22Rv1 (cell line): Measurements from ENCODE around the gene PCDHB7.
"Not testable (repeated sequence)": the region's sequence is repeated elsewhere in the genome, so short reads cannot be mapped to it uniquely, and the experiment has no call there.

ENCODE experiments used
- H3K27ac ChIP-seq: fragments of 450-650 bp; 2 replicates; pipeline ENCODE4 v1.5.1; 2017
- ZFX ChIP-seq: fragments of 450-650 bp; IDR thresholded peaks from 2 replicates; pipeline ENCODE4 v1.6.1; 2017; ENCODE audit warnings: antibody characterized with exemption, borderline replicate concordance
- TF ChIP-seq, protein P1 (sequence below): fragments of 450-650 bp; IDR thresholded peaks from 2 replicates; pipeline ENCODE4 v1.5.1; 2017; ENCODE audit warnings: mild to moderate bottlenecking

The PCDHB7 gene

GRCh38 chr5:141172381-141173204 lies at the start of gene PCDHB7:
PCDHB7 (plus strand) TSS chr5:141172644; CDS start chr5:141172836, 192 bp downstream.
- no peak for TF ChIP-seq ZFX
- TF ChIP-seq, protein P1, sequence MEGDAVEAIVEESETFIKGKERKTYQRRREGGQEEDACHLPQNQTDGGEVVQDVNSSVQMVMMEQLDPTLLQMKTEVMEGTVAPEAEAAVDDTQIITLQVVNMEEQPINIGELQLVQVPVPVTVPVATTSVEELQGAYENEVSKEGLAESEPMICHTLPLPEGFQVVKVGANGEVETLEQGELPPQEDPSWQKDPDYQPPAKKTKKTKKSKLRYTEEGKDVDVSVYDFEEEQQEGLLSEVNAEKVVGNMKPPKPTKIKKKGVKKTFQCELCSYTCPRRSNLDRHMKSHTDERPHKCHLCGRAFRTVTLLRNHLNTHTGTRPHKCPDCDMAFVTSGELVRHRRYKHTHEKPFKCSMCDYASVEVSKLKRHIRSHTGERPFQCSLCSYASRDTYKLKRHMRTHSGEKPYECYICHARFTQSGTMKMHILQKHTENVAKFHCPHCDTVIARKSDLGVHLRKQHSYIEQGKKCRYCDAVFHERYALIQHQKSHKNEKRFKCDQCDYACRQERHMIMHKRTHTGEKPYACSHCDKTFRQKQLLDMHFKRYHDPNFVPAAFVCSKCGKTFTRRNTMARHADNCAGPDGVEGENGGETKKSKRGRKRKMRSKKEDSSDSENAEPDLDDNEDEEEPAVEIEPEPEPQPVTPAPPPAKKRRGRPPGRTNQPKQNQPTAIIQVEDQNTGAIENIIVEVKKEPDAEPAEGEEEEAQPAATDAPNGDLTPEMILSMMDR, result peak; percentile 86
- H3K27ac ChIP-seq, result no peak within 1 kb of the TSS

DNA sequence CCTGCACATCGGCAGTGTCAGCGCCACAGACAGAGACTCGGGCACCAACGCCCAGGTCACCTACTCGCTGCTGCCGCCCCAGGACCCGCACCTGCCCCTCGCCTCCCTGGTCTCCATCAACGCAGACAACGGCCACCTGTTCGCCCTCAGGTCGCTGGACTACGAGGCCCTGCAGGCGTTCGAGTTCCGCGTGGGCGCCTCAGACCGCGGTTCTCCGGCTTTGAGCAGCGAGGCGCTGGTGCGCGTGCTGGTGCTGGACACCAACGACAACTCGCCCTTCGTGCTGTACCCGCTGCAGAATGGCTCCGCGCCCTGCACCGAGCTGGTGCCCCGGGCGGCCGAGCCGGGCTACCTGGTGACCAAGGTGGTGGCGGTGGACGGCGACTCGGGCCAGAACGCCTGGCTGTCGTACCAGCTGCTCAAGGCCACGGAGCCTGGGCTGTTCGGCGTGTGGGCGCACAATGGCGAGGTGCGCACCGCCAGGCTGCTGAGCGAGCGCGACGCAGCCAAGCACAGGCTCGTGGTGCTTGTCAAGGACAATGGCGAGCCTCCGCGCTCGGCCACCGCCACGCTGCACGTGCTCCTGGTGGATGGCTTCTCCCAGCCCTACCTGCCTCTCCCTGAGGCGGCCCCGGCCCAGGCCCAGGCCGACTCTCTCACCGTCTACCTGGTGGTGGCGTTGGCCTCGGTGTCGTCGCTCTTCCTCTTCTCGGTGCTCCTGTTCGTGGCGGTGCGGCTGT lies 48.9 kb upstream of the PCDHB7 start:
- not testable (repeated sequence) for H3K27ac ChIP-seq

DNA sequence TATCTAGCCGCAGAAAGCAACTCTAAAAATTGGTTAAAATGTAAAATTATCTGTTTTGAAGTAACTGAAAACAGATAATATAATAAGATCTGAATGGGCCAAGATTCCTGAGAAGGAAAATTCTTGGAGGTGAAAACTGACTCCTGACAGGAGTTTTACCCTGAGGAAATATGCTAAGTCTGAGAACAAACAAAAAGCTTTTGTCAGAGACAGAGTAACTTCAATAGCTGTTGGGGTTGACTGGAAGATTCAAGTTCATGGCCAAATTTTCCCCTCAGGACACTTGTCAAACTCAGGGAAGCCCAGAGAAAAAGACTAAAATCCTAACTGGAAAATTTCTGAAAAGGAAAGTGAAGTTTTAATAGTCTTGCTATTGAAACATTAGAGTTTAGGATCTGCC lies 45.1 kb upstream of the PCDHB7 start:
- TF ChIP-seq, protein P1, result no peak
- TF ChIP-seq ZFX, result no peak
- peak overlapping the region; percentile 57 for H3K27ac ChIP-seq

DNA sequence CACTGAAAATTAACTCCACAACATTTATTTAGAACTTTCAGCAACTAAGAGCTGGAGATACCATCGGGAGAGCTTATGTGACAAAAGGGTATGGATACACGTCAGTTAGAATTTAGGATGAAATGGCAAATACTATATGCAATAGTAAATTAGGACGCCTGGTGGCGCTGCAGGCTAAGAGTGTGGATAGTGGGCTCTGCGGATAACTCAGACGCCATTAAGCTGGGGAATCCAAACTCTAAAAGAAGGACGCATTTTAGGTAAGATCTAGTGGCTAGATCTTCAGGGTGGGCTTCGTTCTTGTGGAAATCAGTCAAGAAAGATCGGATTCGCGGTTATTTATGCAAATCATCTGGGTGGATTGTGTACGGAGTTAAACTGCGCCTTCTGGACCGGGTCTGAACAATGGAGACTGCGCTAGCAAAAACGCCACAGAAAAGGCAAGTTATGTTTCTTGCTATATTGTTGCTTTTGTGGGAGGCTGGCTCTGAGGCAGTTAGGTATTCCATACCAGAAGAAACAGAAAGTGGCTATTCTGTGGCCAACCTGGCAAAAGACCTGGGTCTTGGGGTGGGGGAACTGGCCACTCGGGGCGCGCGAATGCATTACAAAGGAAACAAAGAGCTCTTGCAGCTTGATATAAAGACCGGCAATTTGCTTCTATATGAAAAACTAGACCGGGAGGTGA lies 37.3 kb upstream of the PCDHB7 start, which contains the start of gene PCDHB5:
Gene PCDHB5, plus strand, starts transcription at position 177 of the 688 bp plus-strand sequence. Its CDS starts 229 bp downstream, at position 406.
- no peak within 1 kb of the TSS for H3K27ac ChIP-seq
- TF ChIP-seq ZFX, result no peak
- TF ChIP-seq, protein P1, result peak; percentile 75

DNA sequence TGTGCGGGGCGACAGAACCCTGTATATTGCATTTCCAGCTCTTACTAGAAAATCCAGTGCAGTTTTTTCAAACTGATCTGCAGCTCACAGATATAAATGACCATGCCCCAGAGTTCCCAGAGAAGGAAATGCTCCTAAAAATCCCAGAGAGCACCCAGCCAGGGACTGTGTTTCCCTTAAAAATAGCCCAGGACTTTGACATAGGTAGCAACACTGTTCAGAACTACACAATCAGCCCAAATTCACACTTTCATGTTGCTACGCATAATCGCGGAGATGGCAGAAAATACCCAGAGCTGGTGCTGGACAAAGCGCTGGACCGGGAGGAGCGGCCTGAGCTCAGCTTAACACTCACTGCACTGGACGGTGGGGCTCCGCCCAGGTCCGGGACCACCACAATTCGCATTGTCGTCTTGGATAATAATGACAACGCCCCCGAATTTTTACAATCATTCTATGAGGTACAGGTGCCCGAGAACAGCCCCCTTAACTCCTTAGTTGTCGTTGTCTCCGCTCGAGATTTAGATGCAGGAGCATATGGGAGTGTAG lies 36.7 kb upstream of the PCDHB7 start:
- no peak overlapping the region for H3K27ac ChIP-seq
- TF ChIP-seq, protein P1, result no peak
- no peak for TF ChIP-seq ZFX

- H3K27ac ChIP-seq, result not testable (repeated sequence)
Observed at GRCh38 chr5:141137346-141137745, 35.1 kb upstream of the PCDHB7 start.

DNA sequence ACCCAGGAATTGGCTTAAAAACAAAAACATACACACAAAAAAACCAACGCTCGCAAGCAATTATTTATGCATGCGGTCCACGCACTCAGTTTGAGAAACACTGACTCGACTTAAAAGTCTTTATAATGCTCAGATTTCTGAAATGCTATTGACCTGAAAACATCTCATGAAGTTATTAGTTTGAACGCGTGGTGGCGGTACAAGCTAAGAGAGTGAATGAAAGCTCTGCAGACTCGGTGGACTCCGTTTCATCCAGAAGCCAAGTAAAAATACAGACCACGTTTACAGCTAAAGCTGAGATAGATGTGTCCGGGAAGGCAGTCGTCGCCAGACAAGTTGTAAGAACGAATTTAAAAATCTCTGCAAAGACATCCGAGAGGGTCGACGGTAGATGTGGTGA lies 22.6 kb upstream of the PCDHB7 start, which contains the start of gene PCDHB6:
Gene PCDHB6, plus strand, starts transcription at position 246 of the 400 bp plus-strand sequence. CDS start 201 bp downstream, outside the sequence.
- TF ChIP-seq ZFX, result no peak
- TF ChIP-seq, protein P1, result peak; percentile 63
- H3K27ac ChIP-seq, result no peak within 1 kb of the TSS
